H9 (cell line): ENCODE measurements around the gene CCBE1. TPM values are rescaled to one million over a fixed set of nuclear protein-coding genes. Genes with fewer than 3 reads are reported as not detected.

Source experiments
- DNase-seq: peaks from one replicate; pipeline ENCODE4 v3.0.0-alpha.2; 2017
- H2AFZ ChIP-seq: one replicate; pipeline ENCODE4 v1.6.1; 2013; ENCODE audit warnings: mild to moderate bottlenecking, low read length, control low read depth, moderate library complexity
- H2AK5ac ChIP-seq: 2 replicates; pipeline ENCODE4 v1.6.1; 2013; ENCODE audit warnings: low read length, control low read depth, mixed read lengths; ENCODE audit not compliant: insufficient read length
- H2BK120ac ChIP-seq: one replicate; pipeline ENCODE4 v1.6.1; 2013; ENCODE audit warnings: low read depth, mild to moderate bottlenecking, low read length, control low read depth, inconsistent platforms; ENCODE audit not compliant: poor library complexity, severe bottlenecking
- H2BK12ac ChIP-seq: 2 replicates; pipeline ENCODE4 v1.6.1; 2013; ENCODE audit warnings: low read length, control low read depth, mixed read lengths, low read depth; ENCODE audit not compliant: insufficient read length
- H2BK15ac ChIP-seq: 2 replicates; pipeline ENCODE4 v1.6.1; 2013; ENCODE audit warnings: low read depth, low read length, control low read depth
- H2BK20ac ChIP-seq: one replicate; pipeline ENCODE4 v1.6.1; 2013; ENCODE audit warnings: low read depth, mild to moderate bottlenecking, low read length, control low read depth, inconsistent platforms; ENCODE audit not compliant: poor library complexity, severe bottlenecking
- H2BK5ac ChIP-seq: 2 replicates; pipeline ENCODE4 v1.6.1; 2013; ENCODE audit warnings: low read length, control low read depth, mixed read lengths; ENCODE audit not compliant: insufficient read length
- H3K14ac ChIP-seq: 2 replicates; pipeline ENCODE4 v1.6.1; 2013; ENCODE audit warnings: low read length, control low read depth; ENCODE audit not compliant: insufficient read depth
- H3K18ac ChIP-seq: 2 replicates; pipeline ENCODE4 v1.6.1; 2013; ENCODE audit warnings: low read depth, mild to moderate bottlenecking, mixed read lengths, low read length, control low read depth; ENCODE audit not compliant: insufficient read length
- H3K23ac ChIP-seq: 2 replicates; pipeline ENCODE4 v1.6.1; 2013; ENCODE audit warnings: low read length, control low read depth, mixed read lengths, low read depth; ENCODE audit not compliant: insufficient read length
- H3K23me2 ChIP-seq: 2 replicates; pipeline ENCODE4 v1.6.1; 2013; ENCODE audit warnings: low read depth, mild to moderate bottlenecking, mixed read lengths, low read length, control low read depth; ENCODE audit not compliant: insufficient read length, poor library complexity, severe bottlenecking
- H3K27ac ChIP-seq: 2 replicates; pipeline ENCODE4 v1.5.1; 2013; ENCODE audit warnings: low read length, control low read depth, mixed read lengths, low read depth; ENCODE audit not compliant: insufficient read length
- H3K27me3 ChIP-seq: 2 replicates; pipeline ENCODE4 v1.6.1; 2013; ENCODE audit warnings: low read length, control low read depth, inconsistent platforms; ENCODE audit not compliant: insufficient read depth
- H3K4ac ChIP-seq: 2 replicates; pipeline ENCODE4 v1.6.1; 2013; ENCODE audit warnings: low read depth, mild to moderate bottlenecking, control low read depth, inconsistent platforms, low read length, moderate library complexity
- H3K4me1 ChIP-seq: 2 replicates; pipeline ENCODE4 v1.6.1; 2013; ENCODE audit warnings: low read length, control low read depth, inconsistent platforms; ENCODE audit not compliant: insufficient read depth
- H3K4me2 ChIP-seq: 2 replicates; pipeline ENCODE4 v1.6.1; 2013; ENCODE audit warnings: low read length, control low read depth, mixed read lengths; ENCODE audit not compliant: insufficient read length, insufficient read depth
- H3K56ac ChIP-seq: 2 replicates; pipeline ENCODE4 v1.6.1; 2013; ENCODE audit warnings: low read depth, mild to moderate bottlenecking, mixed read lengths, low read length, control low read depth; ENCODE audit not compliant: insufficient read length
- H3K79me1 ChIP-seq: 2 replicates; pipeline ENCODE4 v1.6.1; 2013; ENCODE audit warnings: low read depth, mild to moderate bottlenecking, moderate library complexity, low read length, control low read depth, inconsistent platforms; ENCODE audit not compliant: insufficient read depth, poor library complexity, severe bottlenecking
- H3K79me2 ChIP-seq: 2 replicates; pipeline ENCODE4 v1.6.1; 2013; ENCODE audit warnings: low read length, control low read depth, inconsistent platforms; ENCODE audit not compliant: insufficient read depth
- H3K9ac ChIP-seq: 2 replicates; pipeline ENCODE4 v1.6.1; 2013; ENCODE audit warnings: low read length, control low read depth, mixed read lengths; ENCODE audit not compliant: insufficient read length; ENCODE audit errors: extremely low read depth
- H3K9me3 ChIP-seq: one replicate; pipeline ENCODE4 v1.6.1; 2013; ENCODE audit warnings: low read depth, low read length, inconsistent platforms; ENCODE audit not compliant: control insufficient read depth
- H3T11ph ChIP-seq: one replicate; pipeline ENCODE4 v1.6.1; 2013; ENCODE audit warnings: mild to moderate bottlenecking, low read length, control low read depth, inconsistent platforms
- H4K20me1 ChIP-seq: one replicate; pipeline ENCODE4 v1.6.1; 2013; ENCODE audit not compliant: control insufficient read depth, insufficient read length, insufficient read depth
- H4K5ac ChIP-seq: 2 replicates; pipeline ENCODE4 v1.6.1; 2013; ENCODE audit warnings: low read depth, mild to moderate bottlenecking, mixed read lengths, low read length, control low read depth; ENCODE audit not compliant: insufficient read length
- H4K8ac ChIP-seq: replicated peaks from 2 replicates; pipeline ENCODE4 v1.6.1; 2013; ENCODE audit warnings: low read length, control low read depth, mixed read lengths, low read depth; ENCODE audit not compliant: insufficient read length
- H4K91ac ChIP-seq: 2 replicates; pipeline ENCODE4 v1.6.1; 2013; ENCODE audit warnings: low read depth, mild to moderate bottlenecking, moderate library complexity, mixed read lengths, low read length, control low read depth; ENCODE audit not compliant: insufficient read length
- H3K27ac Mint-ChIP-seq, 3 experiments: 2 replicates in 2 of 3; 3 replicates in 1 of 3; pipeline ENCODE4 v1.8.0; 2020 to 2021; ENCODE audit warnings: mixed read lengths in 3 of 3, mild to moderate bottlenecking in 1 of 3, moderate library complexity in 1 of 3
- H3K27me3 Mint-ChIP-seq: 2 replicates; pipeline ENCODE4 v1.8.0; 2021; ENCODE audit warnings: low read depth, mild to moderate bottlenecking, moderate library complexity, mixed read lengths
- H3K36me3 Mint-ChIP-seq, 3 experiments: 2 replicates in 2 of 3; 3 replicates in 1 of 3; pipeline ENCODE4 v1.8.0; 2020 to 2021; ENCODE audit warnings: low read depth in 3 of 3, mixed read lengths in 3 of 3; ENCODE audit not compliant: insufficient read depth in 1 of 3
- H3K4me1 Mint-ChIP-seq, 2 experiments: 2 replicates each; pipeline ENCODE4 v1.8.0; 2020; ENCODE audit warnings: mixed read lengths in 2 of 2
- H3K4me3 Mint-ChIP-seq, 2 experiments: 2 replicates in 1 of 2; 3 replicates in 1 of 2; pipeline ENCODE4 v1.8.0; 2020 to 2021; ENCODE audit warnings: mild to moderate bottlenecking in 2 of 2, mixed read lengths in 2 of 2, moderate library complexity in 1 of 2
- H3K9me3 Mint-ChIP-seq, 2 experiments: 2 replicates in 1 of 2; 3 replicates in 1 of 2; pipeline ENCODE4 v1.8.0; 2020; ENCODE audit warnings: mild to moderate bottlenecking in 2 of 2, mixed read lengths in 2 of 2, moderate library complexity in 1 of 2
- WGBS: extraction: QIAGEN DNeasy Blood & Tissue Kit; methylation state at CpG from one replicate; pipeline ENCODE4 v1.1.7; 2013; ENCODE audit warnings: missing lambda C conversion rate, low lambda C conversion rate, mixed read lengths; ENCODE audit not compliant: insufficient read length; ENCODE audit errors: extremely low coverage; 5-methylcytosine and 5-hydroxymethylcytosine counted together
- total RNA-seq: library from RNA; stranded (reverse); gene quantifications from 2 replicates; pipeline ENCODE4 v1.2.1, GENCODE V29; 2021
- TF ChIP-seq, protein P1 (sequence below): fragments of 200-600 bp; sonication (generic); conservative IDR thresholded peaks from 3 replicates; pipeline ENCODE4 v1.8.0; 2021; ENCODE audit warnings: antibody characterized with exemption, mild to moderate bottlenecking

Gene CCBE1
- total RNA-seq, 1 experiment from 2014 or later: 0.39 TPM

DNA sequence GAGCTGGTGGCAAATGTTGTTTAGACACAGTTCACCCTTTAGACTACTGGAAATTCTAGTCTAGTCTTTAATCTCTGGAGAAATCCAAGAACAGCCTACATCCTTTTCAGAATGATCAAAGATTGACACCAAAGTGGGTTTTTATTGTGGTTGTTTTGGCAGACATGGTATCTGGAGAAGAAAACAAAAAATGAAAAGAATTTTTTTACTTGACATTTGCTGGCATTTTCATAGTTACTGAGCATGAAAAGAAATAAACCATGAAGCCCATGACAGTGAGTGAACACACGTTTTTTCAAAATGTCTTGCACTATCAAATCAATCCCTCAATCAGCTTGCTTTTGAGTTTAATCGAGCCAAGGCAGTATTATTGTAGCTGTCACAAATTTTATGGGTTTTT lies 125.3 kb downstream of the CCBE1 start:
- Mint-ChIP-seq H3K4me1 (peaks cover 8 to 15% of the 10 kb centered on the region in 2 experiments), H3K27me3 (no peaks in the 10 kb centered on the region; the same call in 1 of the 2 replicates), H3K4me3 (no peak overlapping the region), H3K36me3 (no peaks in the 10 kb centered on the region), H3K27ac (no peak overlapping the region), H3K9me3 (no peaks in the 10 kb centered on the region)
- Histone ChIP-seq H3K23me2 (no peaks in the 10 kb centered on the region), H3K4me1 (no peaks in the 10 kb centered on the region; the same call in 1 of the 2 replicates), H4K91ac (no peak overlapping the region), H3K23ac (no peak overlapping the region), H3K79me2 (no peaks in the 10 kb centered on the region), H2BK15ac (no peak overlapping the region), H3K18ac (no peak overlapping the region), H3T11ph (no peak overlapping the region), H2BK120ac (no peak overlapping the region), H3K9ac (no peak overlapping the region), H2BK20ac (no peak overlapping the region), H3K4me2 (no peak overlapping the region), H4K5ac (no peak overlapping the region), H4K20me1 (no peaks in the 10 kb centered on the region), H2BK12ac (no peak overlapping the region), H3K79me1 (no peaks in the 10 kb centered on the region), H3K9me3 (no peaks in the 10 kb centered on the region), H3K27me3 (no peaks in the 10 kb centered on the region), H4K8ac (no peak overlapping the region), H2AK5ac (no peak overlapping the region), H3K27ac (no peak overlapping the region), H3K14ac (no peak overlapping the region), H3K4ac (no peak overlapping the region), H3K56ac (no peak overlapping the region), H2AFZ (no peak overlapping the region), H2BK5ac (no peak overlapping the region)
- no CpG with 5 or more reads among the region's 2 CpGs for WGBS
- DNase-seq: no peak
- TF ChIP-seq, protein P1, sequence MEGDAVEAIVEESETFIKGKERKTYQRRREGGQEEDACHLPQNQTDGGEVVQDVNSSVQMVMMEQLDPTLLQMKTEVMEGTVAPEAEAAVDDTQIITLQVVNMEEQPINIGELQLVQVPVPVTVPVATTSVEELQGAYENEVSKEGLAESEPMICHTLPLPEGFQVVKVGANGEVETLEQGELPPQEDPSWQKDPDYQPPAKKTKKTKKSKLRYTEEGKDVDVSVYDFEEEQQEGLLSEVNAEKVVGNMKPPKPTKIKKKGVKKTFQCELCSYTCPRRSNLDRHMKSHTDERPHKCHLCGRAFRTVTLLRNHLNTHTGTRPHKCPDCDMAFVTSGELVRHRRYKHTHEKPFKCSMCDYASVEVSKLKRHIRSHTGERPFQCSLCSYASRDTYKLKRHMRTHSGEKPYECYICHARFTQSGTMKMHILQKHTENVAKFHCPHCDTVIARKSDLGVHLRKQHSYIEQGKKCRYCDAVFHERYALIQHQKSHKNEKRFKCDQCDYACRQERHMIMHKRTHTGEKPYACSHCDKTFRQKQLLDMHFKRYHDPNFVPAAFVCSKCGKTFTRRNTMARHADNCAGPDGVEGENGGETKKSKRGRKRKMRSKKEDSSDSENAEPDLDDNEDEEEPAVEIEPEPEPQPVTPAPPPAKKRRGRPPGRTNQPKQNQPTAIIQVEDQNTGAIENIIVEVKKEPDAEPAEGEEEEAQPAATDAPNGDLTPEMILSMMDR: no peak
